Gastroesophageal sphincter (tissue), 3 donors: Measurements from ENCODE around the gene B4GALT1.

Experiments
- CTCF ChIP-seq, 4 experiments: fragments of 200-600 bp in 2 of 4; fragments of 450-650 bp in 2 of 4; sonication (generic) in 1 of 4; IDR thresholded peaks; one replicate each; pipeline ENCODE4 v1.5.1; 2017 to 2019; ENCODE audit warnings: antibody characterized with exemption in 4 of 4, mild to moderate bottlenecking in 2 of 4, moderate library complexity in 2 of 4
- EP300 ChIP-seq: sonication (generic); formaldehyde crosslinking; IDR thresholded peaks from one replicate; pipeline ENCODE4 v1.6.1; 2017; ENCODE audit warnings: antibody characterized with exemption, mild to moderate bottlenecking
- POLR2A ChIP-seq, 2 donors: fragments of 450-650 bp; IDR thresholded peaks; one replicate each; pipeline ENCODE4 v1.6.1; 2017; ENCODE audit warnings: antibody characterized with exemption in 2 of 2, mild to moderate bottlenecking in 2 of 2, moderate library complexity in 1 of 2
- POLR2AphosphoS5 ChIP-seq: sonication (generic); formaldehyde crosslinking; IDR thresholded peaks from one replicate; pipeline ENCODE4 v1.6.1; 2017; ENCODE audit warnings: antibody characterized with exemption

GRCh38 chr9:33193818-33194217, 26.7 kb upstream of the B4GALT1 start:
- TF ChIP-seq CTCF (IDR thresholded peaks at IDR 0.05), result no peak
- no peak for TF ChIP-seq POLR2A (IDR thresholded peaks at IDR 0.05)
- no peak for TF ChIP-seq EP300
- TF ChIP-seq POLR2AphosphoS5, result no peak
